Measurements from ENCODE around the gene UGT1A7. TPM values are rescaled to one million over a fixed set of nuclear protein-coding genes. Genes with fewer than 3 reads are reported as not detected.
"Not testable (repeated sequence)": the region's sequence is repeated elsewhere in the genome, so short reads cannot be mapped to it uniquely, and the experiment has no call there.

Gene UGT1A7
- polyA plus RNA-seq, 3 donors, result not detected

GRCh38 chr2:233728723-233729301 is 47.1 kb downstream of the UGT1A7 start, which contains the start of gene UGT1A3:
UGT1A3 (plus strand) TSS chr2:233729042; CDS start chr2:233729127, 85 bp downstream.
- H3K79me2 ChIP-seq (ENCODE audit: insufficient read depth, low read length), result no peaks in the 10 kb centered on the region
- intact Hi-C loops (cut with micrococcal nuclease), result no loop called here
- no peak for TF ChIP-seq CTCF (IDR thresholded peaks at IDR 0.05)
- no peak within 1 kb of the TSS for H3K4me3 Mint-ChIP-seq
- H4K20me1 ChIP-seq (ENCODE audit: insufficient read depth, low read length), result no peaks in the 10 kb centered on the region
- H3K9me3 ChIP-seq (replicated peaks in 1 of 2; ENCODE audit: control insufficient read depth in 1 of 2, insufficient read depth in 1 of 2, low read length in 2 of 2), result no peaks in the 10 kb centered on the region
- H3K36me3 Mint-ChIP-seq, result no peaks in the 10 kb centered on the region
- no peak within 1 kb of the TSS for H3K4me2 ChIP-seq (replicated peaks; ENCODE audit: extremely low read depth, low read length, poor library complexity, severe bottlenecking)
- H3K27me3 ChIP-seq (ENCODE audit: control insufficient read depth in 2 of 2, insufficient read depth in 2 of 2, low read length in 2 of 2), result no peaks in the 10 kb centered on the region
- WGBS (ENCODE audit: insufficient coverage), result 90% methylated on average over 6 of the region's 8 CpGs
- DNase-seq, result no peak
- peaks cover 0 to 2% (median 0%) of the 10 kb centered on the region in 7 donors for H3K9me3 Mint-ChIP-seq
- no peak within 1 kb of the TSS for H2AFZ ChIP-seq (ENCODE audit: insufficient read depth, low read depth, low read length, poor library complexity, severe bottlenecking)
- no peak within 1 kb of the TSS for H3K9ac ChIP-seq (ENCODE audit: insufficient read depth, low read length, poor library complexity, severe bottlenecking)
- H3K36me3 ChIP-seq (replicated peaks in 1 of 2; ENCODE audit: control insufficient read depth in 1 of 2, insufficient read depth in 2 of 2, low read length in 2 of 2), result no peaks in the 10 kb centered on the region
- no peak within 1 kb of the TSS for H3K4me3 ChIP-seq (replicated peaks in 1 of 3; ENCODE audit: low read depth in 2 of 3, low read length in 3 of 3)
- H3K4me1 Mint-ChIP-seq, result no peaks in the 10 kb centered on the region
- no peak within 1 kb of the TSS for H3K27ac ChIP-seq (ENCODE audit: low read depth in 1 of 2, low read length in 2 of 2)
- H3K27me3 Mint-ChIP-seq (ENCODE audit: low read depth in 3 of 3), result peaks cover 2 to 8% (median 5%) of the 10 kb centered on the region in 3 donors
- H3K27ac Mint-ChIP-seq, result peak within 1 kb of the TSS in 1 of 7 donors; percentile 25
- H3K4me1 ChIP-seq (ENCODE audit: control insufficient read depth in 1 of 2, insufficient read depth in 2 of 2, low read length in 2 of 2), result no peaks in the 10 kb centered on the region

DNA sequence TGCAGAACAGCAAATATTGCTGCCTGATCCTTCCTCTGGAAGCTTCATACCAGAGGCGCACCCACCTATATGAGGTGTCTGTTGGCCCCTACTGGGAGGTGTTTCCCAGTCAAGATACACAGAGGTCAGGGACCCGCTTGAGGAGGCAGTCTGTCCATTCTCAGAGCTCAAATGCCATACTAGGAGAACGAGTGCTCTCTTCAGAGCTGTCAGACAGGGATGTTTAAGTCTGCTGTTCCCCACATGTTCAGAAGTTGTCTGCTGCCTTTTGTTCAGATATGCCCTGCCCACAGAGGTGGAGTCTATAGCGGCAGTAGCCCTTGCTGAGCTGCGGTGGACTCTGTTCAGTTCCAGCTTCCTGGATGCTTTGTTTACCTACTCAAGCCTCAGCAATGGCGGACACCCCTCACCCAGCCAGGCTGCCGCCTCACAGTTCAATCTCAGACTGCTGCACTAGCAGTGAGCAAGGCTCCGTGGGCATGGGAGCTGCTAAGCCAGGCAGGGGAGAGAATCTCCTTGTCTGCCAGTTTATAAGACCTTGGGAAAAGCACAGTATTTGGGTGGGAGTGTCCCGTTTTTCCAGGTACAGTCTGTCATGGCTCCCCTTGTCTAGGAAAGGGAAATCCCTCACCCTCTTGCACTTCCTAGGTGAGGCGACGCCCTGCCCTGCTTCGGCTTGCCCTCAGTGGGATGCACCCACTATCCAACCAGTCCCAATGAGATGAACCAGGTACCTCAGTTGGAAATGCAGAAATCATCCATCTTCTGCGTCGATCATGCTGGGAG is 55.4 kb downstream of the UGT1A7 start:
- H2AFZ ChIP-seq (ENCODE audit: insufficient read depth, low read depth, low read length, poor library complexity, severe bottlenecking); H3K4me1 ChIP-seq (ENCODE audit: control insufficient read depth in 1 of 2, insufficient read depth in 2 of 2, low read length in 2 of 2); H3K4me3 Mint-ChIP-seq; H3K4me3 ChIP-seq (replicated peaks in 1 of 3; ENCODE audit: low read depth in 2 of 3, low read length in 3 of 3); H3K36me3 ChIP-seq (replicated peaks in 1 of 2; ENCODE audit: control insufficient read depth in 1 of 2, insufficient read depth in 2 of 2, low read length in 2 of 2); H3K27ac Mint-ChIP-seq; H3K27me3 ChIP-seq (ENCODE audit: control insufficient read depth in 2 of 2, insufficient read depth in 2 of 2, low read length in 2 of 2); H3K27ac ChIP-seq (ENCODE audit: low read depth in 1 of 2, low read length in 2 of 2); H3K9me3 Mint-ChIP-seq; H4K20me1 ChIP-seq (ENCODE audit: insufficient read depth, low read length); H3K27me3 Mint-ChIP-seq (ENCODE audit: low read depth in 3 of 3); DNase-seq; H3K9ac ChIP-seq (ENCODE audit: insufficient read depth, low read length, poor library complexity, severe bottlenecking); H3K36me3 Mint-ChIP-seq; H3K4me1 Mint-ChIP-seq; H3K9me3 ChIP-seq (replicated peaks in 1 of 2; ENCODE audit: control insufficient read depth in 1 of 2, insufficient read depth in 1 of 2, low read length in 2 of 2); H3K4me2 ChIP-seq (replicated peaks; ENCODE audit: extremely low read depth, low read length, poor library complexity, severe bottlenecking); H3K79me2 ChIP-seq (ENCODE audit: insufficient read depth, low read length); intact Hi-C loops (cut with micrococcal nuclease): not testable (repeated sequence)
- WGBS (ENCODE audit: insufficient coverage), result 88% methylated on average over 12 of the region's 14 CpGs

Data from CD14-positive monocyte (primary cell).